ENCODE results near the gene DIPK1B.
A peak's percentile ranks its signal among the peaks of the same experiment; 100 is the strongest.
"Not testable (repeated sequence)": the region's sequence is repeated elsewhere in the genome, so short reads cannot be mapped to it uniquely, and the experiment has no call there.

Gene DIPK1B

GRCh38 chr9:136754626-136755301 lies 42.4 kb downstream of the DIPK1B start:
- FAIRE-seq (no peak), DNase-seq (ENCODE audit: insufficient read length, low spot score) (no peak)
- TF ChIP-seq POLR2AphosphoS5 (IDR thresholded peaks at IDR 0.05; ENCODE audit: low read depth, low read length), result no peak
- TF ChIP-seq POLR2A (IDR thresholded peaks at IDR 0.05; ENCODE audit: low read depth, low read length), result no peak
- TF ChIP-seq SPI1 (IDR thresholded peaks at IDR 0.05; ENCODE audit: low read depth, low read length), result no peak
- TF ChIP-seq PAX5 (IDR thresholded peaks at IDR 0.05; ENCODE audit: insufficient read depth, low read length, severe bottlenecking), result no peak
- TF ChIP-seq TAF1 (IDR thresholded peaks at IDR 0.05; ENCODE audit: low read depth, low read length), result no peak

DNA sequence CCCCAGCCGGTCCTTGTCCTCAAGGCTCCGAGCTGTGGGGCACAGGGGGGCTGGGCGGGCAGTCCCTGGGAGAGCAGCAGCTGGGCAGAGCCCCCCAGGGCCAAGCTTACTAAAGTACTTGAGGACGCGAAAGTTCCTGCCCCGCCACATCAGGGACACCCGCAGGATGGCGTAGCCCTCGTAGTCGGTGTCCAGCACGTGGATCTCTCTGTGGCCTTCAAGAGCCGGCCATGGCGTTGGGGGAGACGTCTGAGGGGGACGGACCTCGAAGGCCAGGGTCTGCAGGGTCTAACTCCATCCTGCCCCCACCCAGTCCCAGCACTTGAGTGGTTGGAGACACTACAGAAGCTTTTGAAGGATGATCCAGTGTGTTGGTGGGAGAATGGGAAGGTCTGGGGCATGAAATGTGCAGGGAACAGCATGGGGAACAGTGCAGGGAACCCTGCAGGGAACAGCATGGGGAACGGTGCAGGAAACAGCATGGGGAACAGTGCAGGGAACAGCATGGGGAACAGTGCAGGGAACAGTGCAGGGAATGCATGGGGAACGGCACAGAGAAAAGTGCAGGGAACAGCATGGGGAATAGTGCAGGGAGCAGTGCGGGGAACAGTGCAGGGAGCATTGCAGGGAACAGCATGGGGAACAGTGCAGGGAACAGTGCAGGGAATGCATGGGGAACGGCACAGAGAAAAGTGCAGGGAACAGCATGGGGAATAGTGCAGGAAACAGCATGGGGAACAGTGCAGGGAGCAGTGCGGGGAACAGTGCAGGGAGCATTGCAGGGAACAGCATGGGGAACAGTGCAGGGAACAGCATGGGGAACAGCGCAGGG lies 43.1 kb downstream of the DIPK1B start:
- not testable (repeated sequence) for DNase-seq (ENCODE audit: insufficient read length, low spot score); FAIRE-seq

DNA sequence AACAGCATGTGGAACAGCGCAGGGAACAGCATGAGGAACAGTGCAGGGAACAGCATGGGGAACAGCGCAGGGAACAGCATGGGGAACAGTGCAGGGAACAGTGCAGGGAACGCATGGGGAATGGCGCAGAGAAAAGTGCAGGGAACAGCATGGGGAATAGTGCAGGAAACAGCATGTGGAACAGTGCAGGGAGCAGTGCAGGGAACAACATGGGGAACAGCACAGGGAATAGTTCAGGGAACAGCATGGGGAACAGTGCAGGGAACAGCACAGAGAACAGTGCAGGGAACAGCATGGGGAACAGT lies 43.7 kb downstream of the DIPK1B start:
- TF ChIP-seq POU2F2 (IDR thresholded peaks at IDR 0.05; ENCODE audit: low read depth, low read length) (no peak), POLR2A (IDR thresholded peaks at IDR 0.05; ENCODE audit: low read depth, low read length) (no peak), POLR2AphosphoS5 (IDR thresholded peaks at IDR 0.05; ENCODE audit: low read depth, low read length) (no peak), SPI1 (IDR thresholded peaks at IDR 0.05; ENCODE audit: low read depth, low read length) (no peak), PAX5 (IDR thresholded peaks at IDR 0.05; ENCODE audit: insufficient read depth, low read length, severe bottlenecking) (no peak), TAF1 (IDR thresholded peaks at IDR 0.05; ENCODE audit: low read depth, low read length) (no peak)
- no peak for FAIRE-seq
- no peak for DNase-seq (ENCODE audit: insufficient read length, low spot score)

DNA sequence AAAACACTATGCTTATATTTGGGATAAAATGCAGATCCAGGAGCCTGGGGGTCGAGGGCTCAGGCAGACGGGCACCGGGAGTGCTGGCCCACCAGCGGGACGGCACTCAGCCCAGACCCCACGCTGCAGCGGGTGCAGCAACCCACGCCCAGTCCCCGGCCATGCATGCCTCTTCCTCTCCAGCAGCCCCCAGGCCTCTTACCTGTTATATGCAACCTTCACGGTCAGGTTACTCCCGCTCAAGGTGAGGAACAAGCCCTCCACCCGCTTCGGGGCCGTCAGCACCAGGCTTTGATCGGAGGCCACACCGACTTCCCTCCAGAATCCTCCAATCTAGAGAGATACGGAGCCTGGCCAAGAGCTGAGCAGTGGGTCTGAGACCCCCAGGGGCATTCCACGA lies 44.5 kb downstream of the DIPK1B start:
- TF ChIP-seq POLR2AphosphoS5 (IDR thresholded peaks at IDR 0.05; ENCODE audit: low read depth, low read length), result no peak
- no peak for TF ChIP-seq POLR2A (IDR thresholded peaks at IDR 0.05; ENCODE audit: low read depth, low read length)
- TF ChIP-seq TAF1 (IDR thresholded peaks at IDR 0.05; ENCODE audit: low read depth, low read length), result no peak
- TF ChIP-seq POU2F2 (IDR thresholded peaks at IDR 0.05; ENCODE audit: low read depth, low read length), result no peak
- no peak for TF ChIP-seq SPI1 (IDR thresholded peaks at IDR 0.05; ENCODE audit: low read depth, low read length)
- no peak for TF ChIP-seq PAX5 (IDR thresholded peaks at IDR 0.05; ENCODE audit: insufficient read depth, low read length, severe bottlenecking)
- no peak for FAIRE-seq

DNA sequence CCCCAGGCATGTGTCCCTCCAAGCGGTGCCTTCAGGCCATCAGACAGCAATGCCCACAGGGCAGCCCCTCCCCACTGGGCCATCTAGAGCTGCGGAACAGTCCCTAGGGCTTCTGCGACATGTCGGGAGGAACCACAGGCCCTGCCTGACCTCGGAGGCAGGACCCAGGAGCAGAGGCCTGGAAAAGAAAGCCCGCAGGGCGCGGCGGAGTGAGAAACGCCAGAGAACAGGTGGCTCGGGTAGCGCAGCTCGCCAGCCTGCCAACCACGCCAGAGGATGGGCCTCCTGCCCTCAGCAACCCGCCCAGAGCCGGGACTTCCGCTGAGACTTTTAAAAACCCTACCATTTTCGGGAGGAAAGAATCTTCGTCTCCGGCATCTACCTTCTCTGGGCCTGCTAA lies 45.0 kb downstream of the DIPK1B start:
- TF ChIP-seq SPI1 (IDR thresholded peaks at IDR 0.05; ENCODE audit: low read depth, low read length) (no peak), TAF1 (IDR thresholded peaks at IDR 0.05; ENCODE audit: low read depth, low read length) (no peak), POLR2A (IDR thresholded peaks at IDR 0.05; ENCODE audit: low read depth, low read length) (no peak), POU2F2 (IDR thresholded peaks at IDR 0.05; ENCODE audit: low read depth, low read length) (no peak), PAX5 (IDR thresholded peaks at IDR 0.05; ENCODE audit: insufficient read depth, low read length, severe bottlenecking) (no peak), POLR2AphosphoS5 (IDR thresholded peaks at IDR 0.05; ENCODE audit: low read depth, low read length) (no peak)
- DNase-seq (ENCODE audit: insufficient read length, low spot score) (no peak), FAIRE-seq (no peak)

More for the DNA sequence above, 44.5 kb downstream of the DIPK1B start:
- DNase-seq (ENCODE audit: insufficient read length, low spot score), result no peak

GRCh38 chr9:136757751-136758140 lies 45.4 kb downstream of the DIPK1B start:
- no peak for DNase-seq (ENCODE audit: insufficient read length, low spot score)
- no peak for FAIRE-seq
- TF ChIP-seq TAF1 (IDR thresholded peaks at IDR 0.05; ENCODE audit: low read depth, low read length) (no peak), SPI1 (IDR thresholded peaks at IDR 0.05; ENCODE audit: low read depth, low read length) (no peak), PAX5 (IDR thresholded peaks at IDR 0.05; ENCODE audit: insufficient read depth, low read length, severe bottlenecking) (no peak), POLR2AphosphoS5 (IDR thresholded peaks at IDR 0.05; ENCODE audit: low read depth, low read length) (no peak), POLR2A (IDR thresholded peaks at IDR 0.05; ENCODE audit: low read depth, low read length) (no peak), POU2F2 (IDR thresholded peaks at IDR 0.05; ENCODE audit: low read depth, low read length) (no peak)

DNA sequence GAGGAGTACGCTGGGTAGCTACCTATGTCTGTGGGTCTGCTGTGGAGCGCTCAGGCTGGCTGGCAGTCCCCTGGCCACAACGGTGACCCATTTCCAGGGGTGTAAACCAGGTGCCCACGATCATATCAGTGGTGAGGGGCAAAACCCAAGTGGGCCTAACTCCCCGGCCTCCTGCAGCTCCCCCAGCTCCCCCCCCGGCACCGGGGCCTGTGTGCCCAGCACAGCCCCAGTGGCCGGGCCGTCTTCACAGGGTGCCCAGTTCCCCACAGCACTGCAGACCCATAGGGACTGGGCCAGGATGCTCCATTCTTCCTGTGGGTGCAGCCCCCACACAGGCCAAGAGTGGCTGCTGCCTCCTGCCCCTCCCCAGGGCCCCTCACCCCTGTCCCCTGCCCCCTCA lies 46.6 kb downstream of the DIPK1B start:
- TF ChIP-seq POLR2A (IDR thresholded peaks at IDR 0.05; ENCODE audit: low read depth, low read length) (no peak), POLR2AphosphoS5 (IDR thresholded peaks at IDR 0.05; ENCODE audit: low read depth, low read length) (no peak), SPI1 (IDR thresholded peaks at IDR 0.05; ENCODE audit: low read depth, low read length) (no peak), TAF1 (IDR thresholded peaks at IDR 0.05; ENCODE audit: low read depth, low read length) (no peak), PAX5 (IDR thresholded peaks at IDR 0.05; ENCODE audit: insufficient read depth, low read length, severe bottlenecking) (no peak), POU2F2 (IDR thresholded peaks at IDR 0.05; ENCODE audit: low read depth, low read length) (no peak)
- FAIRE-seq (no peak), DNase-seq (ENCODE audit: insufficient read length, low spot score) (no peak)

DNA sequence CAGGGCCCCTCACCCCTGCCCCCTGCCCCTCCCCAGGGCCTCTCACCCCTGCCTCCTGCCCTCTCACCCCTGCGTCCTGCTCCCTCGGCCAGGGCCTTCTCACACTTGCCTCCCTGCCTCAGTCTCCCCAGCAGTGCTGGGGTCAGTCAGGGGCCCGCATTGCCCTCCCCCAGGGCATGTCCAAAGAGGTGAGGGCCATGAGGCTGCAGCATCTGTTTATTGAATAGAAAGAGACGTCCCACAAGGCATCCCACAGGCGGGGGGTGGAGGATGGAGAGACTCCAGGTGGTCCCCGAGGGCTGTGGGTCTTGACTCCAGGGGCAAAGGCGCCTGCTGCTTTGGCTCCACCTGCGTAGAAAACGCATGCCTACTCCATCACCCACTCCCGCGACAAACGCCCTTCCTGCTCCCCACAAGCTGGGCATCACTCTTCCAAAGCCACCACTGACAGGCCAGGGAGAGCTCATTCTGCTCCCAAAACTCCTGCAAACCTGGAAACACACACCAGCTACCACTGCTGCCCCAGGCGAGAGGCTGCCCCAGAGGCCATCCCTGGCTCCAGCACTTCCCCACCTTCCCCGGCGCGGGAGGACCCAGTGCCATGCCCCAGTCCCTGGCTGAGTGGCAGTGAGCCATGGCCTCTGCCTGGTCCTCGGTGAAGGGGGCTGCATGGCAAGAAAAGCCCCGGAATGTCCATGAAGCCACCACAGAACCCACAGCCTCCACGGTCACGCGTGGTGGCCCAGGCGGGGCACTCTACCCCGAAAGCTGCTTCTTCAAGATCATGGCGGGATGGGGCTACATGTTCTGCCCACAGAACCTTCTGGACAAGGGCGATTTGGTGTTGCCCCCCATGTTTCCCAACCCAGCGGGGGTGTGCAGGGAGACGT lies 47.3 kb downstream of the DIPK1B start:
- FAIRE-seq, result no peak
- TF ChIP-seq SPI1 (IDR thresholded peaks at IDR 0.05; ENCODE audit: low read depth, low read length), result no peak
- no peak for TF ChIP-seq PAX5 (IDR thresholded peaks at IDR 0.05; ENCODE audit: insufficient read depth, low read length, severe bottlenecking)
- TF ChIP-seq POLR2AphosphoS5 (IDR thresholded peaks at IDR 0.05; ENCODE audit: low read depth, low read length), result no peak
- no peak for TF ChIP-seq TAF1 (IDR thresholded peaks at IDR 0.05; ENCODE audit: low read depth, low read length)
- no peak for TF ChIP-seq POLR2A (IDR thresholded peaks at IDR 0.05; ENCODE audit: low read depth, low read length)
- TF ChIP-seq POU2F2 (IDR thresholded peaks at IDR 0.05; ENCODE audit: low read depth, low read length), result no peak

GRCh38 chr9:136760424-136760823 lies 48.1 kb downstream of the DIPK1B start:
- TF ChIP-seq POU2F2 (IDR thresholded peaks at IDR 0.05; ENCODE audit: low read depth, low read length) (no peak), POLR2AphosphoS5 (IDR thresholded peaks at IDR 0.05; ENCODE audit: low read depth, low read length) (no peak), SPI1 (IDR thresholded peaks at IDR 0.05; ENCODE audit: low read depth, low read length) (no peak), TAF1 (IDR thresholded peaks at IDR 0.05; ENCODE audit: low read depth, low read length) (no peak), PAX5 (IDR thresholded peaks at IDR 0.05; ENCODE audit: insufficient read depth, low read length, severe bottlenecking) (no peak), POLR2A (IDR thresholded peaks at IDR 0.05; ENCODE audit: low read depth, low read length) (no peak)
- DNase-seq (ENCODE audit: insufficient read length, low spot score), result no peak

More for the DNA sequence above, 47.3 kb downstream of the DIPK1B start:
- DNase-seq (ENCODE audit: insufficient read length, low spot score), result peak; percentile 7

DNA sequence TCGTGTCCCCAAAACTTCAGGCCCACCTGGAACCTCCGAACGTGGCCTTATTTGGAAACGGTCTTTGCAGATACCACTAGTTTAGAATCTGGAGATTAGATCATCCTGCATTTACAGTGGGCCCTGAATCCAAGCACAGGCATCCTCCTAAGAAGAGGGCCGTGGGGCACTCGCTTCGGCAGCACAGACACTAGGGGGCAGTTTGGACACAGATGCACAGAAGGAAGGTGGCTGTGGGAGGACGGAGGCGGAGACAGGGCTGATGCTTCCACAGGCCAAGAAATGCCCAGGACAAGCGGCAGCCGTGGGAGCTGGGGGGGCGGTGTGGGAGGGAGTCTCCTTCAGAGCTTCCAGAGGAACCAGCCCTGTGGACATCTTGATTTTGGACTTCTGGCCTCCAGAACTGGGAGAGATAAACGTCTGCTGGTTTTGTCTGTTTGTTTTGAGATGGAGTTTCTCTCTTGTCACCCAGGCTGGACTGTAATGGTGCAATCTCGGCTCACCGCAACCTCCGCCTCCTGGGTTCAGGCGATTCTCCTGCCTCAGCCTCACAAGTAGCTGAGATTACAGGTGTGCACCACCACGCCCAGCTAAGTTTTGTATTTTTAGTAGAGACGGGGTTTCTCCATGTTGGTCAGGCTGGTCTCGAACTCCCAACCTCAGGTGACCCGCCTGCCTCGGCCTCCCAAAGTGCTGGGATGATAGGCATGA lies 48.6 kb downstream of the DIPK1B start:
- peak; percentile 46 for DNase-seq (ENCODE audit: insufficient read length, low spot score)
- peak; percentile 59 for FAIRE-seq

More at GRCh38 chr9:136760424-136760823, 48.1 kb downstream of the DIPK1B start:
- FAIRE-seq, result no peak

All from GM12891 (cell line).